Esophagus (tissue), 2 donors: ENCODE measurements around the gene YIF1B. TPM values are rescaled to one million over a fixed set of nuclear protein-coding genes. Genes with fewer than 3 reads are reported as not detected.
"Not testable (repeated sequence)": the region's sequence is repeated elsewhere in the genome, so short reads cannot be mapped to it uniquely, and the experiment has no call there.

Experiments
- H3K27ac ChIP-seq, 2 donors: one replicate each; pipeline ENCODE4 v1.5.1; 2013; ENCODE audit warnings: low read depth in 2 of 2, mild to moderate bottlenecking in 2 of 2, inconsistent platforms in 1 of 2, low read length in 1 of 2, moderate library complexity in 1 of 2
- H3K27me3 ChIP-seq, 2 donors: one replicate each; pipeline ENCODE4 v1.6.1; 2013; ENCODE audit warnings: low read length in 2 of 2, control low read depth in 1 of 2, mild to moderate bottlenecking in 1 of 2; ENCODE audit not compliant: insufficient read depth in 2 of 2, control insufficient read depth in 1 of 2
- H3K36me3 ChIP-seq, 2 donors: one replicate each; pipeline ENCODE4 v1.6.1; 2013; ENCODE audit warnings: low read length in 1 of 2; ENCODE audit not compliant: control insufficient read depth in 2 of 2, insufficient read depth in 2 of 2
- H3K4me1 ChIP-seq, 2 donors: one replicate each; pipeline ENCODE4 v1.6.1; 2013; ENCODE audit warnings: low read length in 1 of 2; ENCODE audit not compliant: control insufficient read depth in 2 of 2, insufficient read depth in 2 of 2
- H3K4me3 ChIP-seq, 2 donors: one replicate each; pipeline ENCODE4 v1.5.1; 2013; ENCODE audit warnings: low read length in 2 of 2, mild to moderate bottlenecking in 2 of 2, low read depth in 1 of 2, moderate library complexity in 1 of 2
- H3K9me3 ChIP-seq, 2 donors: one replicate each; pipeline ENCODE4 v1.6.1; 2013; ENCODE audit warnings: mild to moderate bottlenecking in 2 of 2, low read depth in 1 of 2, low read length in 1 of 2, moderate library complexity in 1 of 2; ENCODE audit not compliant: control insufficient read depth in 2 of 2, insufficient read depth in 1 of 2
- WGBS, 2 donors: extraction: QIAGEN DNeasy Blood & Tissue Kit; methylation state at CpG; one replicate each; pipeline ENCODE4 v1.1.7; 2013; 5-methylcytosine and 5-hydroxymethylcytosine counted together
- polyA plus RNA-seq, 2 donors: library from polyadenylated mRNA; stranded (reverse); fragments of 200-250 nt; gene quantifications; one replicate each; pipeline ENCODE4 v1.2.3, GENCODE V29; 2013
- donor health status: healthy with polysubstance abuse.
- donor health status: Bipolar disorder and iron deficiency.

YIF1B gene
- polyA plus RNA-seq, 2 donors: 26.0 to 40.3 TPM

DNA sequence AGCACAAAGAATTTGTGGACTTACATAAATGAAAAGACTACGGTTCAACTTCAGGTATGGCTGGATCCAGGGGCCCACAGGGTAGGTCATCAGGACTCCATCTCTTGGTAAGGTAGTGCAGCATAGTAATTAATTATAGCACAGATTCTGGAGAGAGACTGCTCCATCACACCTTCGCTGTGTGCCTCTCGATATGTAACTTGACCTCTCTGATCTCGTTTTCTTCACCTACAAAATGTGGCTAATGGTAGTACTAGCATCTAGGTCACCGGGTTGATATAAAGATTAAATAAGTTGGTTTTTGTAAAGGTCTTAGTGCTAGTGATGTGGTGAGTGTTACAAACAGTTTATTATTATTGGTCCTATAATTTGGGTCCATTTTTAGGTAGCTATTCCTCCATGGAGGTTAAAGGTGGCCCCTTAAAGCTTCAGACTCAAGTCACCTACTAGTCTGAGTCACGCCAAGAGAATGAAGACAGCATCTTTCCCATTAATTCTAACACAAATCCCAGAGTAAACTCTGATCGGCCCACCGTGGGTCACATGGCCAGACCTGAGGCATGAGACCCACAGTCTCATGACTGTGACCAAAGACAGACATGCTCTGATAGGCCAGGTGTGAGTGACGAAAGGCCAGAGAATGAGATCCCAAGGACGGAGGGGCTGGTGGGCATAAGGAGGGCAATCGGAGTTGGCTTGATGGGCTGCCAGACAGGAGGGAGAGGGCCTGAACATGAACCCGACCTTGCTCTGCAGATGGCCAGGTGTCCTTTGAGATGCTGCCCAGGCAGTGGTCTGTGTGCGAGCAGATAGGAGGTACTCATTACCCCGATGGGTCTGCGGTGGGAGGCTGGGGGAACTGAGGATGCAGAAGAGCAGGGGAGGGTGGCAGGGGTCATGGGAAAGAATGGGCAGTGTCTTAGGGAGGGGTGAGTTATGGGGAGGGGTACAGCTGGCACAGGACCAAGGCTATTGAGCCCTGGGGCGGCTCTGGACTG, 40.3 kb upstream of the YIF1B start:
- no peak overlapping the region for H3K4me3 ChIP-seq
- H3K27ac ChIP-seq: no peak overlapping the region
- no peaks in the 10 kb centered on the region for H3K36me3 ChIP-seq
- 68 to 70% methylated on average over 16 of the region's 16 CpGs for WGBS, 2 donors
- no peaks in the 10 kb centered on the region for H3K9me3 ChIP-seq
- no peaks in the 10 kb centered on the region for H3K27me3 ChIP-seq
- no peaks in the 10 kb centered on the region for H3K4me1 ChIP-seq

DNA sequence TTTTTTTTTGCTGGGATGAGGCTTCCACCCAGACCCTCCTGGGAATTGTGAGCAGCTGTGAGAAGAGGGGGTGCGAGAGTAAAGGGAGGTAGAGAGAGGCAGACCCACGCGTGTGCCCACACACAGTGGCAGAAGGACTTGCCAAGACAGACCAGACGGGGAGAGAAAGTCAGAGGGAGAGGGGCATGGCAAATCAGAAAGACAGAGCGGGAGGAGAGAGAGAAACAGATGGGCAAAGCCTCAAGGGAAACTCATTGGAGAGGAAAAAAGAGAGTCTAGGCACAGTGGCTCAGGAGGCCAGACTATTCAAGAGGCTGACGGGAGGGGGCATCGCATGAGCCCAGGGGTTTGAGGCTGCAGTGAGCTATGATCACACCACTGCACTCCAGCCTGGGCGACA, 36.9 kb upstream of the YIF1B start:
- Histone ChIP-seq H3K4me3 (no peak overlapping the region), H3K36me3 (no peaks in the 10 kb centered on the region), H3K27me3 (no peaks in the 10 kb centered on the region), H3K9me3 (no peaks in the 10 kb centered on the region), H3K27ac (no peak overlapping the region), H3K4me1 (no peaks in the 10 kb centered on the region)
- WGBS, 2 donors: 63 to 85% methylated on average over 8 of the region's 8 CpGs

DNA sequence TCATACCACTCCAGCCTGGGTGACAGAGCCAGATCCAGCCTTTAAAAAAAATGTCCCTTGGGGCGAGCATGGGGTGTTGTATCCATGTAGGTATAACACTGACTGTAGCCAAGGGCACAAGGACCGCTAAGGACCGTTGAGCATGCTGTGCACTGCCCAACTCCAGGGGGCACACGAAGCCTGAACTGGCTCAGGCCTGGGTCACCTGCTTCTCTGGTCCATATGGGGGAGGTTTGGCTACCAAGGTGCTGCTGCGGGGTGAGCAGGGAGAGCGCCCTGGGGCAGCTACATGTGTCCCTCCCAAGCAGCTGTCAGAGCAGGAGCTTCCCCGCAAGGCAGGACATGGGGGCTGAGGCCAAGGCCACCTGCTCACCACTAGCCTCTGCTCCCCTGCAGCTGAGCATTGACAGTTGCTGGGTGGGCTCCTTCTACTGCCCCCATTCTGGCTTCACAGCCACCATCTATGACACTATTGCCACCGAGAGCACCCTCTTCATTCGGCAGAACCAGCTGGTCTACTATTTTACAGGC, 36.2 kb upstream of the YIF1B start:
- no peaks in the 10 kb centered on the region for H3K27me3 ChIP-seq
- 67 to 74% methylated on average over 9 of the region's 9 CpGs for WGBS, 2 donors
- H3K36me3 ChIP-seq: no peaks in the 10 kb centered on the region
- no peak overlapping the region for H3K4me3 ChIP-seq
- no peak overlapping the region for H3K27ac ChIP-seq
- H3K4me1 ChIP-seq: no peaks in the 10 kb centered on the region
- H3K9me3 ChIP-seq: no peaks in the 10 kb centered on the region

DNA sequence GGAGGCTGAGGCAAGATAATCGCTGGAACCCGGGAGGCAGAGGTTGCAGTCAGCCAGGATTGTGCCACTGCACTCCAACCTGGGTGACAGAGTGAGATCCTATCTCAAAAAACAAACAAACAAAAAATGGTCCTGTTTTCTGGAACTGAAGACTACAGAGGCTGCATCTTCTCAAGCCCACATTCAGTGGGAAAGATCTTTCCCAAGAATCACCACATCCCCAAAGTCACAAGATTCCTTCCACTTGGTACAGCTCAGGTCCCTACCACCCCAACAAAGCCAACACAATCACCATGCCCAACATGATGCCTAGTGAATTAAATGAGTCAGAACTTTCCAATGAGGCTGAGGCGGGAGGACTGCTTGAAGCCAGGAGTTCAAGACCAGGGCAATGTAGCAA, 35.1 kb upstream of the YIF1B start:
- Histone ChIP-seq H3K9me3 (no peaks in the 10 kb centered on the region), H3K27ac (no peak overlapping the region), H3K4me1 (no peaks in the 10 kb centered on the region), H3K27me3 (no peaks in the 10 kb centered on the region), H3K4me3 (no peak overlapping the region), H3K36me3 (no peaks in the 10 kb centered on the region)
- 77 to 79% methylated on average over 3 of the region's 3 CpGs for WGBS, 2 donors

DNA sequence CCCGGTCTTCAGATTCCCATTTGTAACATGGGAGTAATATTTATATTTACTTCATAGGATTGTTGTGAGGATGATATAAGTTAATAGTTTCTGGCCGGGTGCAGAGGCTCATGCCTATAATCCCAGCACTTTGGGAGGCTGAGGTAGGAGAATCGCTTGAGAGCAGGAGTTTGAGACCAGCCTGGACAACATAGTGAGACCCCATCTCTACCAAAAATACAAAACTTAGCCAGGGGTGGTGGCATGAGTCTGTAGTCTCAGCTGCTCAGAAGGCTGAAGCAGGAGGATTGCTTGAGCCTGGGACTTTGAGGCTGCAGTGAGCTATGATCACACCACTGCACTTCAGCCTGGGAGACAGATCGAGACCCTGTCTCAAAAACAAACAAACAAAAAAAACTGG, 31.1 kb upstream of the YIF1B start:
- Histone ChIP-seq H3K36me3 (peaks cover 0 to 2% of the 10 kb centered on the region in 2 donors), H3K27ac (no peak overlapping the region), H3K4me3 (no peak overlapping the region), H3K27me3 (no peaks in the 10 kb centered on the region), H3K9me3 (no peaks in the 10 kb centered on the region), H3K4me1 (no peaks in the 10 kb centered on the region)
- WGBS, 2 donors: 77 to 83% methylated on average over 4 of the region's 4 CpGs

DNA sequence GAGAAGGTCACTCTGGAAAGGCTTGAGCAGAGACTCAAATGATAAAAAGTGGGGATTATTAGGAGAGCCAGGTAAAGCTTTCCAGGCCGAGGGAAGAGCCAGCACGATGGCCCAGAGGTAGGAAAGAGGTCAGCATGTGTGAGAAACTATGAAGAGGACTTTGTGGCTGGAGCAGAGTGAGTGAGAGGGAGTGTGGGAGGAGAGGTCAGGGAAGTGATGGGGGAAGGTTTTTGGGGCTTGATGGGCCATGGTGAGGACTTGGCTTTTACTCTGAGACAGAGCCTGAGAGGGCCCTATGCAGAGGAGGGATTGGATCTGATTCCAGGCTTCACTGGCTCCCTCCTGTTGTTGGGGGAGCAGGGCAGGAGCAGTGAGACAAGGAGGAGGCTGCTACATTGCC, 25.2 kb upstream of the YIF1B start:
- Histone ChIP-seq H3K4me3 (no peak overlapping the region), H3K4me1 (peaks cover 0 to 5% of the 10 kb centered on the region in 2 donors), H3K36me3 (peaks cover 0 to 4% of the 10 kb centered on the region in 2 donors), H3K27ac (no peak overlapping the region), H3K9me3 (no peaks in the 10 kb centered on the region), H3K27me3 (no peaks in the 10 kb centered on the region)
- 91 to 93% methylated on average over 2 of the region's 2 CpGs for WGBS, 2 donors

DNA sequence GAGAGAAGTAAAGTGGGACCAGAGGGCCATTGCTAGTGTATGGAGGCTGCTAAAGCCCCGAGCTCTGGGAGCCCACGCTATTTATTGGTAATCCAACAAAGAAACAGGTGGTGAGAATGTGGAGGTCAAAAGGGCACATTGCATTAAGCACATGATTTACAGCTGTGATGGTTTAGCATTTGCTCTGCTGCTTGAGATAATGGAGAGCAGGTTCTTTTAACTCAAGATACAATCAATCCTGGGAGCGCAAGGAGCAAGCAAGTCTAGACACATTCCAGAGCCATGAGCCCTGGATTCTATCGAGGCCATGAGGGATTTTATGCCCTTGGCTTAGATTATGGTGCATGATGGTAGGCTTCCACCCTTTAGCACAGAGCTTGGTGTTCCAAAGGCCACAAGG, 23.3 kb upstream of the YIF1B start:
- H3K27ac ChIP-seq, H3K9me3 ChIP-seq, H3K4me3 ChIP-seq, H3K27me3 ChIP-seq, H3K4me1 ChIP-seq, H3K36me3 ChIP-seq: not testable (repeated sequence)
- WGBS, 2 donors: 49 to 54% methylated on average over 4 of the region's 4 CpGs

DNA sequence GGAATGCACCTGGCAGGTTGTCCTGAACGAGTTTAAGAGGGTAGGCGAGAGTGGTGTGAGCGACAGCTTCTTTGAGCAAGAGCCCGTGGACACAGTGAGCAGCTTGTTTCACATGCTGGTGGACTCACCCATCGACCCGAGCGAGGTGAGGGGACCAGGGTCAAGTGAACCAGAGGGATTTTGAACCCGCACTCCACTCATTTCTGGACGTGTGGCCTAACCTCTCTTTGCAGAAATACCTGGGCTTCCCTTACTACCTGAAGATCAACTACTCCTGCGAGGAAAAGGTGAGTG, 21.6 kb upstream of the YIF1B start:
- H3K27ac ChIP-seq: peak overlapping the region; percentile 67 to 98
- no peaks in the 10 kb centered on the region for H3K27me3 ChIP-seq
- H3K9me3 ChIP-seq: no peaks in the 10 kb centered on the region
- H3K4me1 ChIP-seq: peaks cover 0 to 5% of the 10 kb centered on the region in 2 donors
- 54 to 55% methylated on average over 10 of the region's 10 CpGs for WGBS, 2 donors
- peaks cover 0 to 3% of the 10 kb centered on the region in 2 donors for H3K36me3 ChIP-seq
- peak overlapping the region; percentile 34 to 59 for H3K4me3 ChIP-seq

DNA sequence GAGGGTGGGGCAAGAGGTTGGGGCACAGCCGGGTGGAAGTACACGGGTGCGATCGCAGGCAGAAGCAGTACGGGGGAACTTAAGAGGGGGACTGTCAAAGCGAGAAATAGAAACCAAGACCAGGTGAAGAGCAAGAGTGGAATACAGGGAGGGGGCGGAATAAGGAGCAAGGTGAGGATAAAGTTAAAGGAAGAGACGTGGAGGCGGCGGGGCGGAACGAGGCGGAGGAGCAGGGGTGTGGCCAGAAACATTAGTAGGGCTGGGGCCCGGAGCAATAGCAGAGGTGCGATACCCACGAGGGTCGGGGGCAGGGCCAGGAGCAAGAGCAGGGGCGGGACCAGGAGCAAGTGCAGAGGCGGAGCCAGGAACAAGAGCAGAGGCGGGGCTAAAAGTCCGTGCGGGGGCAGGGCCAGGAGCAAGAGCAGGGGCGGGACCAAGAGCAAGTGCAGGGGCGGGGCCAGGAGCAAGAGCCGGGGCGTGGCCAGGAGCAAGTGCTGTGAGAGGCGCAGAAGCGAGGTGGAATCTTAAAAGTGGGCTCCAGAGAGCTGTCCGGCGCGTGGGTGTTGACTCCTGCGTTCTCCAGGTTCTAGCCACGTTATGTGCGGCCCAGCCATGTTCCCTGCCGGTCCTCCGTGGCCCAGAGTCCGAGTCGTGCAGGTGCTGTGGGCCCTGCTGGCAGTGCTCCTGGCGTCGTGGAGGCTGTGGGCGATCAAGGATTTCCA, 21.1 kb upstream of the YIF1B start:
- peak overlapping the region; percentile 98 to 100 for H3K27ac ChIP-seq
- WGBS, 2 donors: 2 to 4% methylated on average over 36 to 41 of the region's 41 CpGs
- H3K9me3 ChIP-seq: no peaks in the 10 kb centered on the region
- H3K36me3 ChIP-seq: peaks cover 0 to 3% of the 10 kb centered on the region in 2 donors
- no peaks in the 10 kb centered on the region for H3K27me3 ChIP-seq
- peaks cover 0 to 5% of the 10 kb centered on the region in 2 donors for H3K4me1 ChIP-seq
- H3K4me3 ChIP-seq: peak overlapping the region; percentile 59 to 83
